ENCODE results near the gene TP53BP1. TPM values are rescaled to one million over a fixed set of nuclear protein-coding genes. Genes with fewer than 3 reads are reported as not detected.
A peak's percentile ranks its signal among the peaks of the same experiment; 100 is the strongest.

The TP53BP1 gene
- total RNA-seq, 2 donors from 2014 or later = 33.2 to 35.0 TPM

- no peaks in the 10 kb centered on the region for H3K36me3 Mint-ChIP-seq (ENCODE audit: insufficient read depth in 2 of 2)
- no peak overlapping the region for H3K4me3 Mint-ChIP-seq
- ATAC-seq (replicated peaks in 1 of 2) = no peak
- no peak overlapping the region for H3K27ac Mint-ChIP-seq
- peaks cover 8% of the 10 kb centered on the region for H3K4me1 Mint-ChIP-seq (ENCODE audit: low read depth)
- no peak for DNase-seq
- H3K9me3 Mint-ChIP-seq = no peaks in the 10 kb centered on the region
- H3K27me3 Mint-ChIP-seq (ENCODE audit: low read depth) = no peaks in the 10 kb centered on the region
Observed at GRCh38 chr15:43526261-43526930, 33.4 kb upstream of the TP53BP1 start.

- DNase-seq (no peak), ATAC-seq (replicated peaks in 1 of 2) (peak; percentile 29 to 41)
- peaks cover 8% of the 10 kb centered on the region for H3K4me1 Mint-ChIP-seq (ENCODE audit: low read depth)
- no peak overlapping the region for H3K27ac Mint-ChIP-seq
- no peaks in the 10 kb centered on the region for H3K9me3 Mint-ChIP-seq
- no peak overlapping the region for H3K4me3 Mint-ChIP-seq
- no peaks in the 10 kb centered on the region for H3K36me3 Mint-ChIP-seq (ENCODE audit: insufficient read depth in 2 of 2)
- no peaks in the 10 kb centered on the region for H3K27me3 Mint-ChIP-seq (ENCODE audit: low read depth)
Observed at GRCh38 chr15:43525131-43525530, 32.2 kb upstream of the TP53BP1 start.

GRCh38 chr15:43524254-43524845, 31.4 kb upstream of the TP53BP1 start:
- no peak for ATAC-seq (replicated peaks in 1 of 2)
- no peak for DNase-seq
- Mint-ChIP-seq H3K9me3 (no peaks in the 10 kb centered on the region), H3K27ac (no peak overlapping the region), H3K36me3 (ENCODE audit: insufficient read depth in 2 of 2) (no peaks in the 10 kb centered on the region), H3K4me1 (ENCODE audit: low read depth) (peaks cover 11% of the 10 kb centered on the region), H3K27me3 (ENCODE audit: low read depth) (peaks cover 5% of the 10 kb centered on the region), H3K4me3 (no peak overlapping the region)

GRCh38 chr15:43523646-43524045, 30.7 kb upstream of the TP53BP1 start:
- peaks cover 18% of the 10 kb centered on the region for H3K4me1 Mint-ChIP-seq (ENCODE audit: low read depth)
- H3K9me3 Mint-ChIP-seq = no peaks in the 10 kb centered on the region
- DNase-seq (no peak), ATAC-seq (replicated peaks in 1 of 2) (no peak)
- peaks cover 11% of the 10 kb centered on the region for H3K27me3 Mint-ChIP-seq (ENCODE audit: low read depth)
- no peak overlapping the region for H3K4me3 Mint-ChIP-seq
- no peaks in the 10 kb centered on the region for H3K36me3 Mint-ChIP-seq (ENCODE audit: insufficient read depth in 2 of 2)
- H3K27ac Mint-ChIP-seq = no peak overlapping the region

GRCh38 chr15:43522247-43522646, 29.3 kb upstream of the TP53BP1 start:
- ATAC-seq (replicated peaks in 1 of 2) (no peak), DNase-seq (no peak)
- peaks cover 32% of the 10 kb centered on the region for H3K4me1 Mint-ChIP-seq (ENCODE audit: low read depth)
- peaks cover 25% of the 10 kb centered on the region for H3K27me3 Mint-ChIP-seq (ENCODE audit: low read depth)
- H3K27ac Mint-ChIP-seq = no peak overlapping the region
- H3K36me3 Mint-ChIP-seq (ENCODE audit: insufficient read depth in 2 of 2) = no peaks in the 10 kb centered on the region
- no peak overlapping the region for H3K4me3 Mint-ChIP-seq
- no peaks in the 10 kb centered on the region for H3K9me3 Mint-ChIP-seq

GRCh38 chr15:43521419-43521818, 28.5 kb upstream of the TP53BP1 start:
- H3K4me3 Mint-ChIP-seq = no peak overlapping the region
- H3K27ac Mint-ChIP-seq = no peak overlapping the region
- H3K36me3 Mint-ChIP-seq (ENCODE audit: insufficient read depth in 2 of 2) = no peaks in the 10 kb centered on the region
- H3K27me3 Mint-ChIP-seq (ENCODE audit: low read depth) = peaks cover 33% of the 10 kb centered on the region
- ATAC-seq (replicated peaks in 1 of 2) (no peak), DNase-seq (no peak)
- H3K9me3 Mint-ChIP-seq = no peaks in the 10 kb centered on the region
- peaks cover 40% of the 10 kb centered on the region for H3K4me1 Mint-ChIP-seq (ENCODE audit: low read depth)

GRCh38 chr15:43520138-43520537, 27.2 kb upstream of the TP53BP1 start:
- ATAC-seq (replicated peaks in 1 of 2) (no peak), DNase-seq (no peak)
- peaks cover 38% of the 10 kb centered on the region for H3K27me3 Mint-ChIP-seq (ENCODE audit: low read depth)
- no peaks in the 10 kb centered on the region for H3K9me3 Mint-ChIP-seq
- H3K27ac Mint-ChIP-seq = no peak overlapping the region
- H3K4me1 Mint-ChIP-seq (ENCODE audit: low read depth) = peaks cover 42% of the 10 kb centered on the region
- no peak overlapping the region for H3K4me3 Mint-ChIP-seq
- H3K36me3 Mint-ChIP-seq (ENCODE audit: insufficient read depth in 2 of 2) = no peaks in the 10 kb centered on the region

GRCh38 chr15:43519196-43519595, 26.2 kb upstream of the TP53BP1 start:
- Mint-ChIP-seq H3K36me3 (ENCODE audit: insufficient read depth in 2 of 2) (no peaks in the 10 kb centered on the region), H3K9me3 (no peaks in the 10 kb centered on the region), H3K4me3 (peak overlapping the region in 1 of 2 donors; percentile 15), H3K27ac (peak overlapping the region; percentile 43), H3K4me1 (ENCODE audit: low read depth) (peaks cover 43% of the 10 kb centered on the region), H3K27me3 (ENCODE audit: low read depth) (peaks cover 38% of the 10 kb centered on the region)
- DNase-seq (no peak), ATAC-seq (replicated peaks in 1 of 2) (no peak)

GRCh38 chr15:43518197-43518761, 25.3 kb upstream of the TP53BP1 start:
- no peak overlapping the region for H3K27ac Mint-ChIP-seq
- no peaks in the 10 kb centered on the region for H3K9me3 Mint-ChIP-seq
- H3K4me3 Mint-ChIP-seq = peak overlapping the region in 1 of 2 donors; percentile 83
- peak in 1 of 2 donors; percentile 21 for DNase-seq
- H3K36me3 Mint-ChIP-seq (ENCODE audit: insufficient read depth in 2 of 2) = no peaks in the 10 kb centered on the region
- peaks cover 38% of the 10 kb centered on the region for H3K27me3 Mint-ChIP-seq (ENCODE audit: low read depth)
- peaks cover 52% of the 10 kb centered on the region for H3K4me1 Mint-ChIP-seq (ENCODE audit: low read depth)
- peak; percentile 48 to 55 for ATAC-seq (replicated peaks in 1 of 2)

- no peak within 1 kb of the TSS for H3K27ac Mint-ChIP-seq
- peaks cover 40% of the 10 kb centered on the region for H3K27me3 Mint-ChIP-seq (ENCODE audit: low read depth)
- H3K9me3 Mint-ChIP-seq = no peaks in the 10 kb centered on the region
- ATAC-seq (replicated peaks in 1 of 2) (peak; percentile 9 to 21), DNase-seq (no peak)
- peaks cover 53% of the 10 kb centered on the region for H3K4me1 Mint-ChIP-seq (ENCODE audit: low read depth)
- peak within 1 kb of the TSS; percentile 36 to 83 for H3K4me3 Mint-ChIP-seq
- H3K36me3 Mint-ChIP-seq (ENCODE audit: insufficient read depth in 2 of 2) = no peaks in the 10 kb centered on the region
Observed at GRCh38 chr15:43517354-43518196, 24.6 kb upstream of the TP53BP1 start, which contains the start of gene MAP1A. Gene MAP1A (plus strand): TSS chr15:43517608. CDS start chr15:43521474, 3,866 bp downstream.

GRCh38 chr15:43516801-43517353, 23.9 kb upstream of the TP53BP1 start:
- peaks cover 53% of the 10 kb centered on the region for H3K4me1 Mint-ChIP-seq (ENCODE audit: low read depth)
- H3K27ac Mint-ChIP-seq = no peak overlapping the region
- peaks cover 47% of the 10 kb centered on the region for H3K27me3 Mint-ChIP-seq (ENCODE audit: low read depth)
- H3K4me3 Mint-ChIP-seq = peak overlapping the region in 1 of 2 donors; percentile 55
- ATAC-seq (replicated peaks in 1 of 2) = no peak
- no peak for DNase-seq
- no peaks in the 10 kb centered on the region for H3K36me3 Mint-ChIP-seq (ENCODE audit: insufficient read depth in 2 of 2)
- no peaks in the 10 kb centered on the region for H3K9me3 Mint-ChIP-seq

- Mint-ChIP-seq H3K4me1 (ENCODE audit: low read depth) (peaks cover 58% of the 10 kb centered on the region), H3K27me3 (ENCODE audit: low read depth) (peaks cover 53% of the 10 kb centered on the region), H3K9me3 (no peaks in the 10 kb centered on the region), H3K27ac (no peak overlapping the region), H3K4me3 (no peak overlapping the region), H3K36me3 (ENCODE audit: insufficient read depth in 2 of 2) (no peaks in the 10 kb centered on the region)
- ATAC-seq (replicated peaks in 1 of 2) (no peak), DNase-seq (no peak)
Observed at GRCh38 chr15:43516185-43516584, 23.2 kb upstream of the TP53BP1 start.

GRCh38 chr15:43515741-43516140, 22.8 kb upstream of the TP53BP1 start:
- H3K4me1 Mint-ChIP-seq (ENCODE audit: low read depth) = peaks cover 61% of the 10 kb centered on the region

More at GRCh38 chr15:43515741-43516140, 22.8 kb upstream of the TP53BP1 start:
- H3K9me3 Mint-ChIP-seq = no peaks in the 10 kb centered on the region
- ATAC-seq (replicated peaks in 1 of 2) = no peak
- H3K27ac Mint-ChIP-seq = no peak overlapping the region
- no peaks in the 10 kb centered on the region for H3K36me3 Mint-ChIP-seq (ENCODE audit: insufficient read depth in 2 of 2)
- H3K4me3 Mint-ChIP-seq = no peak overlapping the region
- no peak for DNase-seq
- H3K27me3 Mint-ChIP-seq (ENCODE audit: low read depth) = peaks cover 53% of the 10 kb centered on the region

Data from activated T-cell treated with anti-CD3 and anti-CD28 coated beads, Interleukin-2, amount 50 U/mL, for 72 hours (primary cell).